Activated CD4-positive, CD25-positive, alpha-beta regulatory T cell treated with anti-CD3 and anti-CD28 coated beads, Interleukin-2, amount 50 U/mL, for 72 hours (primary cell): ENCODE results near the gene ITGB6.

ENCODE experiments used
- DNase-seq: peaks from one replicate; pipeline ENCODE4 v3.0.0; 2021

Gene ITGB6

DNA sequence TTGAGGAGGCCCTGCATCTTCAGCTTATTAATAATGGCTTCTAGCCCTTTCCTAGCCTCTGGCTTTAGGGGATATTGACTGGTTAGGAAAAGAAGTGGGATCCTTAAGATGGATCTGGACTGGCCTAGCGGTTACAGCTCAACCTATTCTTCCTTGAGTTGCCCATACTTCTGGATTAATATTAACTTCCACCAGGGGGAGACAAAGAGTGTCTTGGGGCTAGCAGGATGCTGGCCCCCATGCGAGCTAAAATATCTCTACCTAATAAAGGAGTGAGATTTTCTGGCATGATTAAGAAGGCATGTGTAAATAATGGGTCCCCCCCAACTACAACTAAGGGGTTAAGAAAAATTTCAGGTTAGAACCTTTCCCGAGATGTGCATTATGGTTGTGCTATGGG lies 114.4 kb downstream of the ITGB6 start:
- DNase-seq, result no peak

DNA sequence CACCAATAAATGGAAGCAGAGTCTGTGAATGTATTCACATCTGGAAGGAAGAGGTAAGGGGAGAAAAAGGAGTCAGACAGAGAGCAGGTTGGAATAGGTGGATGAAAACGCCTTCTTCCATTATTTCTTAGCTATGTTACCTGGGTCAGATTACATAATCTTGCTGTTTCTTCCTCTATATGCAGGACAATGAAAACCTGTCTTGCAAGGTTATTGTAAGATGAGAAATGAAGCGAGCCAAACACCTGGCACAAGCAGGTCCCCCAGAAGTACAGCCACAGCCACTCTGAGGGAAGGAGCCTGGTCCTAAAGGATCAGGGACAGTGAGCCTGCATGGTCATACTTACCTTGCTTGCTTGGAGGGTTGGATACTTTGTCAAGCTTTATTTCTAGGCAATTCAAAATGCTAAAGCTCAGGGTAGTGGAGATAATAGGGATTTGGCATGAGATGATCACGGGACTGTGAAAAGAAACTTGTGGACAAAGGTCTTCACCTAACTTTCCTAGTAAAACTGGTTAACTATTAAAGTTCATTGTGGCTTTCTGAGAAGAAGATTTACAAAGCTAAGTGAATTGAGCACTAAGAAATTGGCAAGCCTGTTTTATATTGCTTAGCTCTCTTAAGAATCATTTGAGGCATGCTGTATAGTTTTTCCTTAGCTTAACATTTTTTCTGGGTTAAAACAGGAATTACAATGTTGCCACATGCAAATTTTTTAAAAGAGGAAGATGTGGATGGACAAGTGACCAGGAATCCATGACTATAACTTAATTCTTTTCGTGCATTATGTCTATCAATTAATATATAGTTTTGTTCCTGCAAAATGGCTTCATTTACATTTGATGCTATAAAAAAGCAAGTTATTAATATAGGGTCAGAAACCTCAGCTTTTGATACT lies 121.9 kb downstream of the ITGB6 start:
- DNase-seq, result no peak

DNA sequence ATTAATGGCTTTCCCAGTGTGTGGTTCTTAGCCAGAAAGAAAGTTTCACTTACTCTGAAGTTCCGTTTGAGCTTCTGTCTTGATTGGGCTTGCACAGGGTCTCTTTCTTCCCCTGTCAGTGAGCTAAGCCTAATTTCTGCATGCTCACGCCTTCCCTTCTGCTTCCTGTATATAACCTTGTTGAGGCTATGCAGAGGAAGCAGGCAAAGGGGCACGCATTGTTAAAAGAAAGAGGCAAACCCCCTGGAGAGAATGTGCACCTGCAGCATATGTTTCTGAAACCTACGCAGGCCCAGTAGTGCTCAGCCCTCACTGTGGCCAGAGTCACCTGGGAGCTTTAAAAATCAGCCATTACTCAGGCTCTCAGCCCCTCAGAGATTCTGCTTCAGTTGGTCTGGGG lies 123.2 kb downstream of the ITGB6 start:
- no peak for DNase-seq

DNA sequence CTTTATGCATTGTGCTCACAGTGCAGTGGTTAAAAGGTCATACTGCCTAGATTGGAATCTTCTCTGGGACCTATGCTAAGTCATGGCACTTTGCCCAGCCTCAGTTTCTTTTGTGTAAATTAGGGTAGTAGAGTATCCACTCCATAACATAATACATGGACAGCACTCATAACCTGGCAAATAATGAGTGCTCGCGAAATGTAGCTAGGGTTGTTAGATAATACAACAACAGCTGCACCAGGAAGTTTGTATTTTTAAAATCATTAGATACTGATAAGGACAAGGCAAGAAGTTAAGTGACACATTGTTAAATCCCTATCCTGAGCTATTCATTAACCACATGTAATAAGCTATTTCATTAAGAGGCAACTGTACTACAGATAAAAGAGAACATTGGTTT lies 123.8 kb downstream of the ITGB6 start:
- no peak for DNase-seq

DNA sequence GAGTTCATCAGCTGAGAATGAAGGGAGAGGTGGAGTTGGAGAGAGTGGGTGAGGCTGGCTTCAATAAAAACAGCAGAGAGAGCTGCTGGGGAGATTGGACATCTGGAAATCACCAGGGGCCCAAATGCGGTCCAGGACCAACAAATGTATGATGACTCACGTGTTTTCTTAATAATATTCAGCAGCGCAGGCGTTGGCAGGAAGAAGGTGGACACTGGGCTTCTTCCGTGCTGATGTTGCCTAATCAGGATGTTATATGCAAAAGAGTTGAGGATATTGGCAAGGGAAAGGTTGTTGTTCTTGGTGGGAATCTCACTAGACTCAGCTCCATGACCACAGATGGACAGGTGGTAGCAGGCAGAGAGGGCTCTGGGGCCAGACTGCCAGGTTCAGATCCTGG lies 124.9 kb downstream of the ITGB6 start:
- DNase-seq, result no peak

DNA sequence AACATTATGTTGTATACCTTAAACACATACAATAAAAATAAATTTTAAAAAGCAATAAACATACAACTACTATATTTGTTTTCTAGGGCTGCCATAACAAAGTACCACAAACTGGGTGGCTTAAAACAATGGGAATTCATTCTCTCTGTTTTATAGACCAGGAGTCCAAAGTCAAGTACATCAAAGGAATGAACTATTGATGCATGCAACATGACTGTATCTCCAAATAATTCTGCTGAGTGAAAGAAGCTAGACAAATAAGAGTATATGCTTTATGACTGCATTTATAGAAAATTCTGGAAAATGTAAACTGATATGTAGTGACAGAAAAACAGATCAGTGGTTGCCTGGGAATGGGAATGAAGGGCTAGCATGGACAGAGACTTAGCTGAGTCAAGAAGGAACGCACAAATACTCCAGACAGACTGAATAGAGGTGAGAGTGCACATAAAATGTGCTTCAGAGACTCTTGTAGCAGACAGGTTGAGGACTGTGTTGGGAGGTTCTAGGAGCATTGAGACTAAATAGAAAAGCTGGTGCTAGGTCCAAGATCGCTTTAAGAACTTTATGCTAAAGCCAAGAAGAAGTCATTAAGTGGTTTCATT lies 126.7 kb downstream of the ITGB6 start:
- DNase-seq, result no peak

DNA sequence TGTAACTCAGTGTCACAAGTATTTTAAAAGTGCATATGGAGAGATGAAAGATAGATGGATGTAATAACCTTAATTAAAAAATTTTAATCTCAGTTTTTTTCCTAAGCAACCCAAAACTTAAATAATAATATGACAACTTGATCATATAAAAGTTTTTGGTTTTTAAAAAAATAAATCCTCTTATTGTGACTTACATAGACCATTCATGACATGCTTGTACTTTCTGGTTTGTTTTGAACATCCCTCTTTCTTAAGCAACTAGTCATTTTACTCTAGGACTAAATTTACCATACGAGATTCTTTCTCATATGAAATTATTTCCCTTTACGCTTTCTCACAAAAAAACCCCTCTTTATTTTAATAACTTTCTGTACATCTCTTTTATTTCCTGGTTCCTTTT lies 131.2 kb downstream of the ITGB6 start:
- no peak for DNase-seq

- no peak for DNase-seq
Observed at GRCh38 chr2:160064916-160065315, 135.2 kb downstream of the ITGB6 start.

DNA sequence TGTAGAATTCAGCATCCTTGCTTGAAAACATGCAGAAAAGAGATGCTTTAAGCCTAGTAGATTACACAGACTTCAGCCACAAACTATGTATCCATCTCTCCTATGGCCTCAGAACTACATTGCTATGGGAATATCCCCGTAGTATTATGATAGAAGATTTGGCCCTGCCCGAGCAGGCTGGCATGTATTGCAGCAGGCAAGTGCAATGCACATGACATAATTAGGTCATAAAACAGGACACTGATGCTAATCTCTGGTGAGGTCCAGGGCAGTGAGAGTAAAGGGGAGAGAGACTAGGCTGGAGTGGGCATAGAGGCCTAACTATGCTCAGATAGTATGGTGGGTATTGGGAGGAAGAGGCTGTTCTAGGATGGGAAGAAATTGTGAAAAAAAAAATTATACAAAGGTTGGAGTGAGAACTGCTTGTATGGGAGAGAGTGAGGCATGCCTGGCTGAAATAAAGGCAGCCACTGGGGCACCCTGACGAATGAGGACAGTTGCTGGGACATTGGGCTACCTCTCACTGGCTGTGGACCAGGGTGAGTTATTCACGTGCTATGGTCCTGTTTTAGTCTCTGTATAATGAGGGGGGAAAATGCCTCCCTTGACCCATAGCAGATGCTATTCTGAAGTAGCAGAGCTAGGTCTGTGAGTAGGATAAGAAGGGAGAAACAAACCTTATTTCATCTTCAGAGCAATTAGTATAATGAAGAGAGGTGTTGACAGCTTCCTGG lies 136.0 kb downstream of the ITGB6 start:
- no peak for DNase-seq

- DNase-seq, result no peak
Observed at GRCh38 chr2:160063271-160063670, 136.8 kb downstream of the ITGB6 start.

DNA sequence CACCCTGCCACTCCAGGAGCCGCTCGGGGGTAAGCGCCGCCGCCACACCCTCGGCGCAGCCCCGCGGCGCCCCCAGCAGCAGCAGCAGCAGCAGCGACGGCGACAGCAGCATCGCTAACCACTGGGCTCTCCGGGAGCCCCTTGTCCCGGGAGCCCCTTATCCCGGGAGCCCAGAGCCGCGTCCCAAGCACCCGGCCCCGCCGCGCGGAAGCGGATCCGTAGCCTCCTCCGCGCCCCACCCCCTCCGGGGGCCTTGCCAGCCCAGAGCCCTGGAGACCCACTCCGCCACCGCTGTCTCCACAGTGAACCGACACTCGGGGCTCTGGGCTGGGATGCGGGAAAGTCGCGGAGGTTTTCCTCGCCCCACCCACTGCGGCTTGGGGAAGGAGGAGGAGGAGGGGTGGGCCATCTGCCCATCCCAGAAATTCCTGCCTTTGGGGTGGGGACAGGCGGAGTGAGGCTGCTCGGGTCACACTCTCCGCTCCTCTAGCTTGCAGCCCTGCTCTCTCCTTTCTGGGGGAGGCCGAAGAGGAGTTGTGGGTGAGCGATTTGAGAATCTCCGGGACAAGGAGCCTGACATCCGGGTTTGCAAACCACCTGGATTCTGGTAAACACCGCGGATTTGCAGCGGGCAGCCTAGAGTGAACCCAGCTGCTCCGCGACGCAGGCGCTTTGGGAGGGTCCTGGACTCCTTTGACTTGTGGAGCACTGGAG lies 137.6 kb downstream of the ITGB6 start, which contains the start of gene PLA2R1:
Gene PLA2R1, minus strand, starts transcription at position 324 of the 714 bp plus-strand sequence. Its CDS starts 212 bp downstream, at position 112.
- peak; percentile 31 for DNase-seq

DNA sequence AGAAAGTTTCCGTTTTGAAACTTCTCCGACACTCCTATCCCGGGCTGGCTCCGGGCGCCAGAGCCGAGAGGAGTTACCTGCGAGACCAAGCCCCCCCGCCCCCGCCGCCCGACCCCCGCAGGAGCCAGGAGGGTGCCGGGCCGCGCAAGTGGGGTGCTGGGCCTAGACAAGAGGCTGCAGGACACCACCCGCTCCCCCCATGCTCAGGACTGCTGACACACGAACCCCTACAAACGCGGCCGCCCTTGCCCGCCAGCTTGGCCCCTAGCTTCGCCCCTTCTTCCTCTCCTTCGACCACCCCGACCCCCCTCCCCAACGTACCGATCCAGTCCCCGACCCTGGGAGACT lies 138.2 kb downstream of the ITGB6 start:
- no peak for DNase-seq

DNA sequence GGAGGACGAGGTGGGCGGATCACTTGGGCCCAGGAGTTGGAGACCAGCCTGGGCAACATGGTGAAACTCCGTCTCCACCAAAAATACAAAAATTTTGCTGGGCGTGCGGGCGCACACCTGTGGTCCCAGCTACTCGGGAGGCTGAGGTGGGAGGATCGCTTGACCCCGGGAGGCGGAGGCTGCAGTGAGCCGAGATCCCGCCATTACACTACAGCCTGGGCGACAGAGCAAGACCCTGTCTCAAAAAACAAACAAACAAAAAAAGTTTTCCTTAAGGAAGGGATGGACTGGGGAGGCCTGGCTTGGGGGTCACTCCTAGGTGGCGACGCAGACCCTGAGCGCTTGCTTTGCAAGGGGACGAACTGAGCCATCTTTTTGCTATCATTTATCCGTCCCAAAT lies 138.5 kb downstream of the ITGB6 start:
- DNase-seq, result no peak

DNA sequence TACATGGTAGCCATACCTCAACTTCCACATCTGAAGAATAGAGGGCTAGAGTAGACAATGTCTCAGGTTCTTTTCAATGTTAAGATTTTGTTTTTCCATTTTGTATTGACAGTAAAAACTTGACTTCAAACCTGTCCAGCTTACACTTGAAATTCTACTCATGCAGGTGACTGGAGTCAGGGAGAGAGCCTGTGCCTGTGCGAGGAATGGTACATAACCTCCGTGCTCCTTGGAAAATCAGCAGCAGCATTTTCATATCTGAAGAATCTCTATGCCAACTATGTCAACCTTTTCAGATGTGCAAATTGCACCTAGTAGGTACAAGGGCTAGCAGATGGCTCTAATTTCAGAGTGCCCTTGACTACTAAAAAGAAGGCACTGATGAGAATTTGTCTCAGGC lies 139.8 kb downstream of the ITGB6 start:
- DNase-seq, result no peak

- DNase-seq, result no peak
Observed at GRCh38 chr2:160057356-160057755, 142.7 kb downstream of the ITGB6 start.

DNA sequence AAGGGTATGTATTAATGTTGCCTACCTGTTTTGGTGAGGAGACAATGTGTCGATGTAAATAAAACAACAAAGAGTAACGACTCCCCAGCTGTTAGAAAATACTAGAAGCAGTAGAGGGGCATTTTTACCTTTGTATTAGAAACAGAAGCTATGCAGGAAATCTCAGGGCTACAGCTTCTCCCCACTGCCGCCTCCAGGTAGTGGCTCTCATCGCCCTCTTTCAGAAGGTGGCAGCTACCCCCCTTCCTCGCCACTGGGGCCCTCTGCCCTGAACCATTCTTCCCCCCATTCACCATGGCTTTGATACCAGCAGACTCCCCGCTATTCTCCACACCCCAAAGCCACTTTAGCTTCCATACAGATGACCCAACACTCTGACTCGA lies 144.4 kb downstream of the ITGB6 start:
- no peak for DNase-seq

- DNase-seq, result no peak
Observed at GRCh38 chr2:160054984-160055725, 144.9 kb downstream of the ITGB6 start.

DNA sequence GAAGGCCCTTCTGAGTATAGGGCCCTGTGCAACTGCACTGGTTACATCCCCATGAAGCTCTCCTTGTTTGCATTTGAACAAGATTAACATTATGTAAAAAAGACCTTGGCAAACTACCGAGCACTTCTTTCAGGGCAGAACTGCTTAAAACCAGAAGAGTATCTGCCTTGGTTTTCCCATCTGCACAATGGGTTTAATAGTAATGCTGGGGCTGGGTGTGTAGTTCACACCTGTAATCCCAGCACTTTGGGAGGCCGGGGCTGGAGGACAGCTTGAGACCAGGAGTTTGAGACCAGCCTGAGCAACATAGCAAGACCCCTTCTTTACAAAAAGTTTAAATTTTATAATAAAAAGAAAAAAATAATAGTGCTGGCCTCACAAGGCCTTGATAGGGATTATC lies 146.1 kb downstream of the ITGB6 start:
- no peak for DNase-seq

DNA sequence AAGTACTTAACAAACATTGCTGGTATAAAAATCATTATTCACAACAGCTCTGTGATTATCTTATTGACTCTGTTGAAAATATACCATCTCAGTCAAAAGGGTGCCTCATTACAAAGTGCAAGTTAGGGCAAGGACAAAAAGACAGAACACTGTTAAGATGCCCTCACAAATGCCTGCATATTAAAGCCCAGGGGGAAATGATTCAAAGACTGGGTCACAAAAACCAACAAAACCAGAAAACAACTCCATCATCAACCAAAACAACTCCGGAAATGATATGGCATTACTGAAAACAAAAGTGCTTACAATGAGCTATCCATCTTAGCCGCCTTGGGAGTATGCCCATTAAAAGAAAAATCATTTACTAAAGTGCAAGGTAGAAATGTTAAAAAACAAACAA lies 147.5 kb downstream of the ITGB6 start:
- no peak for DNase-seq

- no peak for DNase-seq
Observed at GRCh38 chr2:160051371-160051800, 148.7 kb downstream of the ITGB6 start.

DNA sequence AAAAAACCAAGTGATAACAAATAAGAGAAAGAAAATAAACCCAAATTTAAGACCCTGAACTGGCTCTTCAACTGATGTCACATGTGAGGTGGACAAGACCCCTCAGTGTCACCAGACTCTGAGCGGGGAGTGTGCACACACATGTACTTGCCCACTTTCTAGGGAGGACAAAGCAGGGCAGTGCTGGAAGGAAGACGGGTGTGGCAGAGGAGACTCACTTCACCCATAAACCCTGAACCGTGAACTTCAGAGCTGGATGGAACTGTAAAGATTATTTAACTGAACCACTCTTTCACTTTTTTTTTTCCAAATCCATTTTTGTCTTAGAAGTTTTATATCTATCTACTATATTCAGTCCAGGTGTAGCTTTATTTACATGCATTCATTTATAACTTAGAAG lies 149.9 kb downstream of the ITGB6 start:
- DNase-seq, result no peak
